ENCODE data around the gene DNAJC1.
A peak's percentile ranks its signal among the peaks of the same experiment; 100 is the strongest.
"Not testable (repeated sequence)": the region's sequence is repeated elsewhere in the genome, so short reads cannot be mapped to it uniquely, and the experiment has no call there.

DNAJC1 gene, protein sequence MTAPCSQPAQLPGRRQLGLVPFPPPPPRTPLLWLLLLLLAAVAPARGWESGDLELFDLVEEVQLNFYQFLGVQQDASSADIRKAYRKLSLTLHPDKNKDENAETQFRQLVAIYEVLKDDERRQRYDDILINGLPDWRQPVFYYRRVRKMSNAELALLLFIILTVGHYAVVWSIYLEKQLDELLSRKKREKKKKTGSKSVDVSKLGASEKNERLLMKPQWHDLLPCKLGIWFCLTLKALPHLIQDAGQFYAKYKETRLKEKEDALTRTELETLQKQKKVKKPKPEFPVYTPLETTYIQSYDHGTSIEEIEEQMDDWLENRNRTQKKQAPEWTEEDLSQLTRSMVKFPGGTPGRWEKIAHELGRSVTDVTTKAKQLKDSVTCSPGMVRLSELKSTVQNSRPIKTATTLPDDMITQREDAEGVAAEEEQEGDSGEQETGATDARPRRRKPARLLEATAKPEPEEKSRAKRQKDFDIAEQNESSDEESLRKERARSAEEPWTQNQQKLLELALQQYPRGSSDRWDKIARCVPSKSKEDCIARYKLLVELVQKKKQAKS

DNA sequence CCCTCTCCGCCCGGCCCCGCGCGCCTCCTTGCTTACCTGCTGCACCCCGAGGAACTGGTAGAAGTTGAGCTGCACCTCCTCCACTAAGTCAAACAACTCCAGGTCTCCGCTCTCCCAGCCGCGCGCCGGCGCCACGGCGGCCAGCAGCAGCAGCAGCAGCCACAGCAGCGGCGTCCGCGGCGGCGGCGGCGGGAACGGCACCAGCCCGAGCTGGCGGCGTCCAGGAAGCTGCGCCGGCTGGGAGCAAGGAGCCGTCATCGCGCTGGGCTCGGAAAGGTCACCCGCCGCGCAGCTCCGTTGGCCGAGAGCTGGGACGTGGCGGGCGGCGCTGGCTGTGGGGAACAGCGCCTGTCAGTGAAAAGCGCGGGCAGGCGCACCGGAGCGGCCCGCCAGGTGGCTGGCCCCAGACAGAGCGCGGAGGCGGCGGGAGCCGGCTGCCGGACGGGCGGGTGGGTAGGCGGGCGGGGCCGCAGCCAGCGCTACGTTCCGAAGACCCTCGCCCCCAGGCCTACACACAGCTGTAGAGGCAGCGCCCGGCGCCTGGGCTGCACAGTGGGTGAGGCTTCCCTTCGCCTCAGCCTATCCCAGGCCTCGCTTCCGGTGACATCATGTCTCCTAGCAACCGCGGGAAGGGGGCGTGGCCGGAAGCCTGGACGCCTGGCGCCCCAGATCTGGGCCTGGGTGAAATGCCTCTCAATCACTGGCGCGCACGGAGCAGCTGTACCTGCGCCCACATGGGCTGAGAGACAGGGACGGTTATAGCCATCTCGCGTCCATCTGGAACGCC is at the start of gene DNAJC1:
Gene DNAJC1 (minus strand): TSS at position 554 of the 787 bp plus-strand sequence. CDS start 296 bp downstream, at position 258.
- DNase-seq: peak; percentile 51 to 97 (median 93)

DNA sequence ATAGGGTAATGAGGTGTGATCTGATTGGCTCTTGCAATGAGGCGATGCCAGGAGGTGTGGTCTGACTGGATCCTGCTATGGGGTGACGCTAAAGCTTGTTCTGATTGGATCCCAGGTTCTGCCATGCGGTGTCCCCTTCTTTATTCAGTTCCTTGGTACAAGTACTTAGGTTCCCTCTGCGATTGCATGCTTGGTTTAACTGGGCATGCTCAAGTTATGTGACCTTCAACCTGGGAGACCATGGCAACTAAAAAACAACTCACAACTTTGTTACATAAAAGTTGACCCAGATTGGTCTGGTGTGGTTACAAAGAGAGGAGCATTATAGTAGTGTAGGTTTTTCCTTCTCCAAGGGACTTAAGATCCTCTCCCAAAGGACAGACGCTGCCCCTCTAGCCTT is 49.5 kb upstream of the DNAJC1 start:
- no peak for DNase-seq

DNA sequence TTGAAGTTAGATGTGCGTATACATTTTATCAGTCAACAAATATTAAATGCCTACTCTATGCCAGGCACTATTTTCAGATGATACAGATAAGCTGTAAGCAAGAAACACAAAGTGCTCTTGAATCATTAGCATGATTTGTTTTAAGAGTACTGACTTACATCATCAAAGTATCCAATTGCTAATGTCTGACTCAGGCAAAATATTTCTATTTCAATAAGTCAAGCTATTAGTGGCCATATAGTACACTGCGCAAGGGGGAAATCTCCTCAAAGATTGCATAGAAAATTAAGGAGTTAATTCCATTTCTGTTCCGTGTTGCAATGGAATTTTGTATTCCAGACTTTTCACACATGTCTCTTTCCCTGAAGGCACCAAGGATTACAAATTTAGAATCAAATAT is 46.1 kb upstream of the DNAJC1 start:
- no peak for DNase-seq

DNA sequence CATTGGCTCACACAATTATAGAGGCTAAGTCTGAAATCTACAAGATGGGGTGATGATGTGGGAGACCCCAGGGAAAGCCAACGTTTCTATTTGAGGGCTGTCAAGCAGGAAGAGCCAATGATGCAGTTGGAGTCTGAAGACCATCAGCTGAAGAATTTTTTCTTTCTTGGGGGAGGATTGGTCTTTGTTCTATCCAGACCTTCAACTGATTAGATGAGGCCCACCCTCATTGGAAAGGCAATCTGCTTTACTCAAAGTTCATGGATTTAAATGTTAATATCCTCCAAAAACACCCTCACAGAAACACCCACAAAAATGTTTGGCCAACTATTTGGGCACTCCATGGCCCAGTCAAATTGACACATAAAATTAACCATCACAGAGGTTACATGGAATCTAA is 44.3 kb upstream of the DNAJC1 start:
- no peak for DNase-seq

DNA sequence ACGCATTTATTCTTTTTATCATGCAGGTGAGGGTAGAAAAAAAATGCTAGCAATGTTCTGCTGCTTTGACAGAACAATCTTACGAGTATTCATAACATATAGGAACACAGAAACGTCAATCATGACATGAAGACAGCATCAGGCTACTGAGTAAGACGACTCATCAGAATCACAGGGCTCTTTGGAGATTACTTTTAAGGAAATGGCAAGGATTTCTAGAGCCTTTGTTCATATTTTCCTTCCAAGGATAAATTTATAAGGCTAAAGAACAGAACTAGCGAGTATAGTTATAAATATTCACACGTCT is 39.8 kb upstream of the DNAJC1 start:
- no peak for DNase-seq

DNA sequence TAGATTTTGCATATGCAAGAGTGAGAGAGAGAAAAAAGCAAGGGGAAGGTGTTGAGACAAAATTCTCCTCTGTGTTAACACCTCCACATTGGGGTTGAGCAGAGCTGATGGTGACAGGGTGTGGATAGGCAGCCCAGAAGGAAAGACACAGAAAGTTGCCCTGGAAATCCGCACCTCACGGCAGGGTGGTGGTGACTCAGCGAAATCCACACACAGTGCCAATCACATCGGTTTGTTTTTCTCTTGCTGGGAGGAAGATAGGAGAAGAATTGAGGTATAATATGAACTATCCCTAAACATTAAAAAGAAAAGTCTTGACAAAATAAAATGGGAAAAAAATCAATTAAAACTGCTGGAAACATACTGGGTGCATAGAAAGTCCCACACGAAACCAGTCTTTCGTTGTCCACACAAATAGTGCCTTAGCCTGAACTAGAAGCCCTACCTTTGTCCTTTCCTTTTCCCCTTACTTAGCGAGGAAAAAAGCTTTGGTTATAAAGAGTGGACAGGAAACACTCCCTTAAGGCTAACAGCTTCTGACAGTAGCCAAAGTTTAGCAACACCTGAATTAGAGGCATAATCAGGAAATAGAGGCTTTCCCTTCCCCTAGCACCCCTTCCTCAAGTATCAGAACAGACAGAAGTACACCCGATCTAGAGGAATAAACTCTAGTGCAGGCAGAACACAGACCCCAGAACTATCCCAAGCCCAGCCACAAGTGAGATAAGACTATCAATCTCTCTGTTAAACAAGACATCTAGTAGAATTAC is 39.2 kb upstream of the DNAJC1 start:
- no peak for DNase-seq

DNA sequence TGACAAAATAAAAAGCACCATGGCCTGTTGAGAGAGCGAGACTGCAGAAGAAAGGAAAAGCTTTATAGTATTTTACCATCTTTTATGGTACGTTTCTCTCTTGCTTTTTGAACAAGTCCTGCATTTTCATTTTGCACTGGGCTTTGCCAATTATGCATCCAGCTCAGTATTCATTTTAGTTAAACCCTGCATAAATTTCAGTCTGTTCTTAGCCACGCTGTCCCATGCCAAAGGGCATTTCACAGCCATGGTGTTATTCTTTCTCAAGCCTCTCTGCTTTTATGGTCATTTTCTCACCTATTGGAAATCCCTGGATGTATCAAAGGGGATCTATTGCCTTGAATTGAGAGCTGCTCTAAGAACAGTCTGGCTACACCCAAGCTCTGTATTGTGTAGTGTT is 30.8 kb upstream of the DNAJC1 start:
- no peak for DNase-seq

DNA sequence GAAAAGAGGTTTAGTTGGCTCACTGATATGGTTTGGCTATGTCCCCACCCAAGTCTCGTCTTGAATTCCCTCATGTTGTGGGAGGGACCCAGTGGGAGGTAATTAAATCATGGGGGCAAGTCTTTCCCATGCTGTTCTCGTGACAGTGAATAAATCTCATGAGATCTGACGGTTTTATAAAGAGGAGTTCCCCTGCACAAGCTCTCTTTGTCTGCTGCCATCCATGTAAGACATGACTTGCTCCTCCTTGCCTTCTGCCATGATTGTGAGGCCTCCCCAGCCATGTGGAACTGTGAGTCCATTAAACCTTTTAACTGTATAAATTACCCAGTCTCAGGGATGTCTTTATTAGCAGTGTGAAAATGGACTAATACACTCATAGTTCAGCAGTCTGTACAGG is 28.7 kb upstream of the DNAJC1 start:
- DNase-seq: not testable (repeated sequence)

DNA sequence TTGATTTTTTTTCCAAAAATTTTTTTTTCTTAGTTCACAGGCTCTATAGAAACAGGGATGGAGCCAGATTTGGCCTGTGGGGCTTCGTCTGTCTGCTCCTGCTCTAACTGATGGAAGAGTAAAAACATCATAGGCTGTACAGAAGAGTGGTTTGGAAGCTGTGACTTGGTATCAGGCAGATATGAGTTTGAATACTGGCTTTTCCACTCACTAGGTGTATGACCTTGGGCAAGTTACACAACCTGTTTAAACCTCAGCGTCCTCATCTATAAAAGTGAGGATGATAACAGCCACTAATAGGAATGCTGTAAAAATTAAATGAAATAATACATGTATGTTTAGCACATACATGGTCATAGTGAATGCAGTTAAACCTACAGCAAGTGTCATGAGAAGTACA is 26.9 kb upstream of the DNAJC1 start:
- DNase-seq: no peak

DNA sequence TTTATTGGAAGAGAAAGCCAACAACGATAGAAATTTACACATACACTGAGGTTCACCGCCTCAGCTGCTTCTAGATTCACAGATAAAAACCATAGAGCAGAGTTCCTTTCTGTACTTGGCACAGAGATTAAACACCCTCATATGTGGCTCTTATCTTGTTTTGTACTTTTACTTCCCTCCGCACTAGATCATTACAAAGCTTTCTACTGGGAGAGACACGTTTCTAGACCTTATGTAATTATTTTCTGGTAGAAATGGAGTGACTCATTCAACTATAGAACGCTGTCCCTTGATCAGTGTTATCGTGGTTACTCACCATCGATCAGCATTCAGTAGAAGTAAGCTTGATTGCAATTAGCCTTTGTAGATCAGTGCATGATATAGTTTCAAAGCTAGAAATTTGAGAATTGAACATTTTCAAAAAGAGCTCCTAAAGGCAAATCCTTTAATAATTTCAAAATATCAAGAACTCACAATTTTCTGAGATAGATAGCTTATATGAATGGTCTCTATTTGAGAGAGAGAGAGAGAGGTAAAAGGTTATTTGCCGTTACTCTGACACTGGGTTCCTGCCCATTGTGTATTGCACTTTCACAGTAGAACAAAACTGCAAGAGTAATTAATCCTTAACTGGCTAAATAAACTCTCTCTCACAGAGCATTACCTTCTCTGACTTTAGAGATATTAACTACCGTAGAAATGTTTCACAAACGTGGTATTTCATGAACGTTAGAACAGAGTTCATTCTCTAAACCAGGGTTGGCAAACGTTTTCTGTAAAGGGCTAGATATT is 26.1 kb upstream of the DNAJC1 start:
- DNase-seq: no peak

DNA sequence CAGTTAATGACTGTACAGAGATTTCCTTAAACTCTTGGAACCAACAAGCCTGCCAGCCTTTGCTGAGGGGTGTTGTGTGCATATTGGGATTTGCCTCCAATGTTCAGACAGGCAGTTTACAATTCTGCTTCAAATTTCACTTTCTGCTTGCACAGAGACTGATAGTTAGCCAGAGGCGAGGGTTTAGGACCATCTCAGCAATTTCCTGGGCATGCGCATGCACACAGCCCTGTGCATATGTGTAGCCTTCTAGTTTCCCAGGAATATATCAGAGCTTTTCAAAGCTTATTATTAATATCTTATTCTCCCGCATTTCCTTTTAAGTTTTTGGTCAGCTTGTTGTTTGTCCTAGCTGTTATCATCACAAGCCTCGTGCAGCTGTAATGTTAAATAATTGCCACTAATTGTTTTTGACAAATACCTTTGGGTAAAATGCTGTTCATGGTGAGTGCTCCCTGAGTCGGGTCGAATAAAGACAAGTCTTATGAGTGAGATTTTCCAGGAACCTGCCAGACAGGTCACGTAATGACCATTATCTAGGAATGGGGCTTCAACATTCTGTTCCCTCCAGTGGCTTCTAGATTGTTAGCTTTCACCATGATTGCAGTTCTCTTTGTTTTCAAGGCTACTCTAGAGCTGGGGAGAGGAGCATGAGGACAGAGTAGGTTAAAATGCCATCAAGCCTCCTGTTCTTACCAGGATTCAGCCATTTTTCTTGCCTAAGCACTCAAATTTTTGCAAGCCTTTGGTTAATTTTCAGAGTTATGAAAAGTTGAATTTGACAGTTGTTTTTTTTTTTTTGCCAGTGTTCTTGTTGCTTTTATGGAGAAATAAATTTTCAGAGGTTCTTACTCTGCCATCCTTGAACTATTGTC is 24.1 kb upstream of the DNAJC1 start:
- DNase-seq: no peak

DNA sequence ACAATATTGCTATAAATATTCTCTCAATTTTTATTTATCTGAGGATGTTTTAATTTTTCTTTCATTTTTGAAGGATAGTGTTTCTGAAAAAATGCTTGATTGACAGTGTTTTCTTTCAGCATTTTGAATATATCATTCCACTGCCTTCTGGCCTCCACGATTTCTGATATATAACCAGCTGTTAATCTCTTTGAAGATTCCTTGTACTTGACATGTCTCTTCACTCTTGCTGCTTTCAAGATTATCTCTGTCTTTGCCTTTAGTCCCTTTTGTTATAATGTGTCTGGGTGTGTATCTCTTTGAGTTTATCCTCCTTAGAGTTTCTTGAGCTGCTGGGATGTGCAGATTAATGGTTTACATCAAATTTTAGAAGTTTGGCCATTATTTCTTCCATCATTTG is 22.8 kb upstream of the DNAJC1 start:
- no peak for DNase-seq

DNA sequence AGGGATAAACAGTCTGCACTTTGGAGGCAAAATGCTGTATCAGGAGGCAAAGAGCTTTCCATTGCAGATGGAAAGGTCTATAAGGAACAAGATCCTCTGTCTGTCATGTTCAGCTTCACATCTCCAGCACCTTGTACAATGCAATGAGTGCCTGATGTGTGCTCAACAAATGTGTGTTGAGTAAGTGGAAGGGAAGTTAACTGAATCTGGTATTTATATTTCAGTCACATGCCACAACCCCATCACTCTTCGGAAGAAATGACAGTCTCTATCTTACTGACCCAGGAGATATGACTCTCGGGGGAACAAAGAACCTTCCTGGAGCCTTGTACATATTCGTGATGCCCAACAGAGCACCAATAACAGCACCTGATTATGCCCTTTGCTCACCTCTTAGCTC is 20.0 kb upstream of the DNAJC1 start:
- no peak for DNase-seq

DNA sequence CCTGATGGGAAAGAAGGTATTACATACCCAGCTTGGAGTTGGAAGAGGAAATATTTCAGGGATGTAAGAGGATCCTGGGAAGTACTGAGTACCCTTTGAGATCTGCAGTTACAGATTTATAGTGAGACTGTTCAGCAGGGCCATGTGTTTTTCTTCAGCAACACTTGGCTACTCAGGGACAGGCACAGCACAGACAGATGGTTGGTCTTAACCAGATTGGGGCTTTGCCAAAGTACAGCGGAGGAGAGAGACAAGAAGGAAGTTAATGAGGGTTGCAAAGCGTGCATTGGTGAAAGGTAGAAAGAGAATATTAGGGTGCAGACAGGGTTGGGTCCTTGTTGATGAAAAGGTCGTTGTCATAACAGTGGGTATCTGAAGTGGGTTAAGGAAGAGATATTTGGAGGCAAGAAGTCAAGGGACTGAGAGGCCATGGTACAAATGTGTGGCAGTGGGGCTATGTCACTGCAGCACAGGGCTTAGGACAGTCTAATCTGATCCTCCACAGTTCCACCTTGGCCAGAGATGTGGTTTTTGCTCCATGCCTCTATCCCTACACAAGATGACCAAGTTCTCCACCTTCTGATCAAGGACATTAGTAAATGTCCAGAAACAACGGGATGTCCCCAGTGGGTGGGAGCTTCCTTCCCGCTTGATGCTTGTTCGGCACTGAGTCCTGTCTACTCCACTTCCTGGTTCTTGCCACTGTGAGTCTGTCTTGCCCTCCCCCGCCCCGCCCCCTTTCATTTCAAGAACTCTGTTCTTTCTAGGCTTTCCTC is 18.9 kb upstream of the DNAJC1 start:
- peak in 2 of 14 donors; percentile 1 to 8 for DNase-seq

DNA sequence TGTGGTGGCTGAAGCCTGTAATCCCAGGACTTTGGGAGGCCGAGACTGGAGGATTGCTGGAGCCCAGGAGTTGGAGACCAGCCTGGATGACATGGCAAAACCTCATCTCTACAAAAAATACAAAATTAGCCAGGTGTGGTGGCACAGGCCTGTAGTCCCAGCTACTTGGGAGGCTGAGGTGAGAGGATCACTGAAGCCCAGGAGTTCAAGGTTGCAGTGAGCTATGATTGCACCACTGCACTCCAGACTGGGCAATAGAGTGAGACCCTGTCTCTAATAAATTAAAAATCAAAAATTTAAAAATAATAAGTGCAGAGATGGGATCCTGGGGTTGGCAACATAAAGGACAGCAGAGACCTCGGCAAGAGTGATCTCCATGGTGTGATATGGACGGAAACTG is 17.6 kb upstream of the DNAJC1 start:
- DNase-seq: not testable (repeated sequence)

DNA sequence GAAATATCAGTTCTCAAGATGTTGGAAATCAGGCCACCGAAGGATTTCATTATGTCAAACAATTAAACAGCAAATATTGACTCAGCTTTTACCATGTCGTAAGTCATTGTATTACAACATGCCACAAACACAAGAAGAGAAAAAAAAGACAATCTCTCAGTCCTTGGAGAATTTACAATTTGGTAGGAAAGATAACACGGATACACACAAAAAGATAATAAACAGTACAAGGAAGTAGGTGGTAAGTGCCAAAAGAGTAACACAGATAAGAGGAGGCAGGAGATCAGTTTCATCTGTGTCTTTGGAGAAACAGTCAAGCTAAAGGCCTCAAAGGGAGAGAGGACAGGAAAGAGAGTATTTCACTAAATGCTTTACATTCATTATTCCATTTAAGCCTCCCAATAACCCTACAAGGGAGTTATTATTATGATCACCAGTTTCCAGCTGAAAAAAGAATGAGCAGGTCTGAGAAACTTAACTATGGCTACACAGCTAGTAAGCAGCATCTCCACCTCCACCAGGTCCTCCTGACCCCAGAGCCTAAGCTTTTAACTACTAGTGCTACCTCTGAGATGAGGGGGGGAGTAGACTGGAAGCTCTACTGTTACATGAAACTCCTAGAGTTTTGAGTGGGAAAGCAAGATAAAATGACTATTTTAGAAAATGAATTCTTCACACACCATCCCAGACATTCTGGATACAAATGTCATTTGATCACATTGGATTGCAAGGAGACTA is 13.9 kb upstream of the DNAJC1 start:
- no peak for DNase-seq

DNA sequence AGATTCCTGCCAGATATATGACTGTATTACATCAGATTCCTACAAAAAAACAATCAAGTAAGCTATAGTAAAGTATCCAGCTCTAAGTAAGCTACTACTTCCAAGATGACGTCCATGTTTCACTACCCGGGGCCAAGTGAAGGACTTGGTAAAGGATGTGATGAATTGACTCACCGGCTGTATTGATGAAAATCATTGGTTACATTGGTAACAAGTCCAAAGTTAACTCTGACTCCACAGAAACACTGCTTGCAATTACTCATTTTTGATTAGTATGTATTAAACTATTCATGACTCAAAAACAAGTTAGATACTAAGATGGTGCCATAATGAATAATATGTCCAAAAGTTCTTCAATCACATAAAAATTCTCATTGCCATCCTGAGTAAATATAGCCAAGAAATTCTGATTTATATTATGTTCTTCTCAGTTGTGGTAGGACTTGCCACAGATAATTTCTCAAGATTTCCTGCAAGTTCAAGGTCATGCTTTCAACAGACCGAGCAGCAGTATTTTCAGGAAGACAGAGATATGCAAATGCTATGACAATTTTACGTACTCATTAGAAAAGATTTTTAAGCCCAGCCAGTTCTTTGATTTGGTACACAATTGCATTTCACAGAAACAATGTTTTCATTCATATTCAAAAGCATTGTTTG is 12.6 kb upstream of the DNAJC1 start:
- no peak for DNase-seq

DNA sequence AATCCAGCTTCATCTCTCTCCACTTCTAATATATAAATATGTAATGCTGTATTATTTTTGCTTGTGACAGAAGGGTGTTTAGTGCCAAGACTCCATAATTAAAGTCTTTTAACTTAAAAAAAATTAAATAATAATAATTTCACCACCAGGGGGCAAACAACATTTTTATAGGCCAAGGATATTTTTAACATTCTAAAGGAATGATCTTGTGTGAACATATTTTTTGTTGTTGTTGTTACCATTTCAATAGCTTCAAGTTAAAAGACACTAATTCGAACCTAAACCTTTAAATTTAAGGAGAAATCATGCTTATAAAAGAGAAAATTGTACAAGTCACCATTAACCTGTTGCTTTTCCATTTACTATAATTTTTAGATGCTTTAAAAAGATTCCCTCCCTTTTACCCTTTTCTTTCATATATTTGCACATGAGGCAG is 7.5 kb upstream of the DNAJC1 start:
- no peak for DNase-seq

DNA sequence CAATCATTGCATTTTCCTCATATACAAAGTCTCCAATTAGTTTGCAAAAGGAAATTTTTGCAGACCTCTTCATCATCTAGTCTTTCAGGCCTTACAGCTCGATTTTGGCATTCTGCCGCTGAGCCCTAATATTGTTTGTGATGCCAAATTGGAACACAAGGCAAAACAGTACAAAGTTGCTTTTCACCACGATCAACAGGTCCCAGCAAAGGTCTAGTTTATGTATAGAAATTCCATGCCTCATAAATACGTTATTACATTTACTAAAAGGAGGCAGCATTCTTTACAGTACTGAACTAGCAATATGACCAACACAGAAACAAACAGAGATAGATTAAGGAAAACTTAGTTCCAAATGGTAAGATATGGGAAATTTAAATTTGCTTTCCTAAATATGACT is 7.0 kb upstream of the DNAJC1 start:
- DNase-seq: peak in 1 of 14 donors; percentile 1
